ENCODE measurements around the gene HIPK2.

The HIPK2 gene

GRCh38 chr7:139732471-139733167 is 45.2 kb downstream of the HIPK2 start:
- no peak for DNase-seq

GRCh38 chr7:139731802-139732470 is 45.9 kb downstream of the HIPK2 start:
- DNase-seq: peak; percentile 50 to 90

GRCh38 chr7:139730746-139731612 is 46.8 kb downstream of the HIPK2 start:
- no peak for DNase-seq

- no peak for DNase-seq
Observed at GRCh38 chr7:139728203-139728602, 49.6 kb downstream of the HIPK2 start.

- DNase-seq: no peak
Observed at GRCh38 chr7:139727151-139727705, 50.6 kb downstream of the HIPK2 start.

- no peak for DNase-seq
Observed at GRCh38 chr7:139726485-139726869, 51.3 kb downstream of the HIPK2 start.

GRCh38 chr7:139725858-139726484 is 51.8 kb downstream of the HIPK2 start:
- no peak for DNase-seq

GRCh38 chr7:139725077-139725476 is 52.7 kb downstream of the HIPK2 start:
- no peak for DNase-seq

GRCh38 chr7:139722604-139723003 is 55.2 kb downstream of the HIPK2 start:
- DNase-seq: no peak

GRCh38 chr7:139721821-139722220 is 56.0 kb downstream of the HIPK2 start:
- DNase-seq: no peak

GRCh38 chr7:139721417-139721816 is 56.4 kb downstream of the HIPK2 start:
- DNase-seq: no peak

GRCh38 chr7:139720705-139721231 is 57.0 kb downstream of the HIPK2 start:
- DNase-seq: no peak

GRCh38 chr7:139720186-139720585 is 57.6 kb downstream of the HIPK2 start:
- no peak for DNase-seq

GRCh38 chr7:139718859-139719258 is 58.9 kb downstream of the HIPK2 start:
- no peak for DNase-seq

- DNase-seq: no peak
Observed at GRCh38 chr7:139718141-139718540, 59.7 kb downstream of the HIPK2 start.

GRCh38 chr7:139716156-139716942 is 61.4 kb downstream of the HIPK2 start:
- DNase-seq: no peak

- DNase-seq: no peak
Observed at GRCh38 chr7:139715194-139715815, 62.5 kb downstream of the HIPK2 start.

- DNase-seq: no peak
Observed at GRCh38 chr7:139714163-139714901, 63.5 kb downstream of the HIPK2 start.

- no peak for DNase-seq
Observed at GRCh38 chr7:139713526-139714162, 64.2 kb downstream of the HIPK2 start.

- DNase-seq: no peak
Observed at GRCh38 chr7:139713061-139713460, 64.7 kb downstream of the HIPK2 start.

Data from SW 1271 (cell line).